Fibroblast of lung (primary cell): ENCODE data around the gene THEM5. TPM values are rescaled to one million over a fixed set of nuclear protein-coding genes. Genes with fewer than 3 reads are reported as not detected.

Experiments
- DNase-seq, 2 donors: peaks; one replicate each; pipeline versions ENCODE4 v3.0.0 to v3.0.0-alpha.2; 2010; ENCODE audit warnings: low read depth in 2 of 2
- H2AFZ ChIP-seq: 2 replicates; pipeline ENCODE4 v1.5.1; 2012; ENCODE audit warnings: low read length, control low read depth, inconsistent platforms
- H3K27ac ChIP-seq: 2 replicates; pipeline ENCODE4 v1.5.1; 2011; ENCODE audit warnings: low read length, control low read depth; ENCODE audit not compliant: insufficient read depth
- H3K27me3 ChIP-seq: 2 replicates; pipeline ENCODE4 v1.5.1; 2011; ENCODE audit warnings: mild to moderate bottlenecking, low read length; ENCODE audit not compliant: control insufficient read depth, insufficient read depth
- H3K36me3 ChIP-seq: 2 replicates; pipeline ENCODE4 v1.5.1; 2011; ENCODE audit warnings: low read length; ENCODE audit not compliant: control insufficient read depth, insufficient read depth
- H3K4me1 ChIP-seq: 2 replicates; pipeline ENCODE4 v1.5.1; 2011; ENCODE audit warnings: low read length; ENCODE audit not compliant: control insufficient read depth, insufficient read depth; ENCODE audit errors: extremely low read depth
- H3K4me2 ChIP-seq: 2 replicates; pipeline ENCODE4 v1.5.1; 2011; ENCODE audit warnings: low read length, control low read depth; ENCODE audit not compliant: insufficient read depth; ENCODE audit errors: extremely low read depth
- H3K4me3 ChIP-seq, 4 experiments: fragments of 200-600 bp in 1 of 4; sonication (generic) in 1 of 4; replicated peaks in 1 of 4; 2 replicates each; pipeline ENCODE4 v1.5.1; 2011 to 2016; ENCODE audit warnings: low read length in 4 of 4, low read depth in 3 of 4, mild to moderate bottlenecking in 3 of 4, control low read depth in 2 of 4, inconsistent platforms in 1 of 4, mixed read lengths in 1 of 4; ENCODE audit not compliant: insufficient read depth in 1 of 4; ENCODE audit errors: control extremely low read depth in 1 of 4
- H3K79me2 ChIP-seq: 2 replicates; pipeline ENCODE4 v1.5.1; 2012; ENCODE audit warnings: mild to moderate bottlenecking, low read length, inconsistent platforms; ENCODE audit not compliant: control insufficient read depth, insufficient read depth
- H3K9ac ChIP-seq: 2 replicates; pipeline ENCODE4 v1.5.1; 2011; ENCODE audit warnings: mild to moderate bottlenecking, low read length, control low read depth; ENCODE audit not compliant: insufficient read depth
- H3K9me3 ChIP-seq: 2 replicates; pipeline ENCODE4 v1.5.1; 2012; ENCODE audit warnings: low read depth, low read length; ENCODE audit not compliant: control insufficient read depth, insufficient read depth
- H4K20me1 ChIP-seq: 2 replicates; pipeline ENCODE4 v1.5.1; 2011; ENCODE audit warnings: low read length; ENCODE audit not compliant: control insufficient read depth, insufficient read depth; ENCODE audit errors: extremely low read depth
- CTCF ChIP-seq, 2 donors: IDR thresholded peaks in 1 of 2; conservative IDR thresholded peaks in 1 of 2; 1 replicate in 1 of 2; 2 replicates in 1 of 2; pipeline ENCODE4 v1.5.1; 2011 to 2012; ENCODE audit warnings: low read length in 2 of 2, control low read depth in 1 of 2, inconsistent platforms in 1 of 2, low read depth in 1 of 2, mild to moderate bottlenecking in 1 of 2
- EZH2 ChIP-seq: IDR thresholded peaks from 2 replicates; pipeline ENCODE4 v1.5.1; 2012; ENCODE audit warnings: low read length, control low read depth, mild to moderate bottlenecking; ENCODE audit errors: missing control alignments
- polyA plus RNA-seq, 2 donors: library from polyadenylated mRNA; depleted of rRNA in 1 of 2; stranded (reverse) in 1 of 2; unstranded in 1 of 2; fragments of >200 nt; gene quantifications; 2 replicates each; pipeline ENCODE4 v1.2.1, GENCODE V29; 2011 to 2012; ENCODE audit warnings: missing spikeins in 1 of 2
- total RNA-seq: library from RNA; depleted of rRNA; stranded (reverse); fragments of >200 nt; gene quantifications from 2 replicates; pipeline ENCODE4 v1.2.1, GENCODE V29; 2014

THEM5 gene
- total and polyA plus RNA-seq, 2 donors (not counting 1 experiment from before 2014, with no cell fraction given): not detected

GRCh38 chr1:151825204-151825603, 28.3 kb downstream of the THEM5 start:
- Histone ChIP-seq H2AFZ (no peak overlapping the region), H3K4me3 (no peak overlapping the region), H3K36me3 (no peaks in the 10 kb centered on the region), H3K9ac (no peak overlapping the region), H3K27ac (no peak overlapping the region), H3K4me1 (no peaks in the 10 kb centered on the region), H3K27me3 (peaks cover 18% of the 10 kb centered on the region), H3K79me2 (no peaks in the 10 kb centered on the region), H3K9me3 (no peaks in the 10 kb centered on the region), H3K4me2 (no peak overlapping the region), H4K20me1 (no peaks in the 10 kb centered on the region)
- DNase-seq: no peak
- TF ChIP-seq CTCF (conservative IDR thresholded peaks at IDR 0.05 in 1 of 2, IDR thresholded peaks at IDR 0.05 in 1 of 2; ENCODE audit: low read depth in 1 of 2, low read length in 2 of 2) (no peak), EZH2 (no peak)

GRCh38 chr1:151823175-151823574, 30.3 kb downstream of the THEM5 start:
- Histone ChIP-seq H2AFZ (no peak overlapping the region), H3K27ac (no peak overlapping the region), H3K79me2 (no peaks in the 10 kb centered on the region), H4K20me1 (no peaks in the 10 kb centered on the region), H3K9ac (no peak overlapping the region), H3K4me3 (no peak overlapping the region), H3K36me3 (no peaks in the 10 kb centered on the region), H3K4me1 (no peaks in the 10 kb centered on the region), H3K4me2 (no peak overlapping the region), H3K27me3 (peaks cover 18% of the 10 kb centered on the region), H3K9me3 (no peaks in the 10 kb centered on the region)
- TF ChIP-seq CTCF (conservative IDR thresholded peaks at IDR 0.05 in 1 of 2, IDR thresholded peaks at IDR 0.05 in 1 of 2; ENCODE audit: low read depth in 1 of 2, low read length in 2 of 2) (no peak), EZH2 (no peak)
- DNase-seq: no peak

GRCh38 chr1:151822404-151822803, 31.1 kb downstream of the THEM5 start:
- H3K79me2 ChIP-seq: no peaks in the 10 kb centered on the region
- H3K4me3 ChIP-seq: no peak overlapping the region
- H2AFZ ChIP-seq: no peak overlapping the region
- H4K20me1 ChIP-seq: no peaks in the 10 kb centered on the region
- no peak overlapping the region for H3K27ac ChIP-seq
- no peak for TF ChIP-seq EZH2
- TF ChIP-seq CTCF (conservative IDR thresholded peaks at IDR 0.05 in 1 of 2, IDR thresholded peaks at IDR 0.05 in 1 of 2; ENCODE audit: low read depth in 1 of 2, low read length in 2 of 2): no peak
- H3K27me3 ChIP-seq: peaks cover 18% of the 10 kb centered on the region
- H3K9me3 ChIP-seq: no peaks in the 10 kb centered on the region
- H3K9ac ChIP-seq: no peak overlapping the region
- H3K4me2 ChIP-seq: no peak overlapping the region
- no peaks in the 10 kb centered on the region for H3K4me1 ChIP-seq
- DNase-seq: no peak
- no peaks in the 10 kb centered on the region for H3K36me3 ChIP-seq
